HG03432 (cell line): ENCODE measurements around the gene ATF6B.
"Not testable (repeated sequence)": the region's sequence is repeated elsewhere in the genome, so short reads cannot be mapped to it uniquely, and the experiment has no call there.

Experiments
- ATAC-seq: cut with Tn5 transposase; IDR thresholded peaks from one replicate; pipeline ENCODE4 v1.9.1; 2021; ENCODE audit warnings: mild to moderate bottlenecking, moderate library complexity; ENCODE audit not compliant: unreplicated experiment

Gene ATF6B

DNA sequence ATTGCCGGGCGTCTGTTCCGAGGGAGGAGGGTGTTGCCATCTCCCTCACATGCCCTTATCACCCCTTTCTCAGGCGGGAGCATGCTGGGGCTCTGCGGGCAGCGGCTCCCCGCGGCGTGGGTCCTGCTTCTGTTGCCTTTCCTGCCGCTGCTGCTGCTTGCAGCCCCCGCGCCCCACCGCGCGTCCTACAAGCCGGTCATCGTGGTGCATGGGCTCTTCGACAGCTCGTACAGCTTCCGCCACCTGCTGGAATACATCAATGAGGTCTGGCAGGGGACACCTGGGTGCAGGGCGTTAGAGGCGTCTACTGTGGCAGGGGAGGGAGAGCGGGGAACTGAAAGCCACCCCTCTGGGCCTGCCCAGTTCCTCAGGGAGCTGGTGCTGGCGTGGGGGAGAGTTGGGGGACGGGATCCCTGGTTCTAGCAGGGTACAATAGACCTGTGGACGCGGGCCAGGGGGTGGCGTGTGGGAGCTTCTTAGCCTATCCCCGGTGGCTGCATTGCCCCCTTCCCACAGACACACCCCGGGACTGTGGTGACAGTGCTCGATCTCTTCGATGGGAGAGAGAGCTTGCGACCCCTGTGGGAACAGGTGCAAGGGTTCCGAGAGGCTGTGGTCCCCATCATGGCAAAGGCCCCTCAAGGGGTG, 26.6 kb upstream of the ATF6B start:
- peak; percentile 76 for ATAC-seq

GRCh38 chr6:32153564-32154513, 25.8 kb upstream of the ATF6B start, which contains the start of gene PPT2:
TSS of gene PPT2 (plus strand) at chr6:32154141. CDS start at chr6:32154595, 454 bp downstream.
- peak; percentile 35 for ATAC-seq

- no peak for ATAC-seq
Measured at GRCh38 chr6:32152769-32153563, 24.9 kb upstream of the ATF6B start.

GRCh38 chr6:32151863-32152768, 24.1 kb upstream of the ATF6B start, which contains the start of gene PRRT1:
TSS of gene PRRT1 (minus strand) at chr6:32151939. CDS start at chr6:32151827, 112 bp downstream.
- no peak for ATAC-seq

- ATAC-seq, result no peak
Measured at GRCh38 chr6:32151181-32151862, 23.3 kb upstream of the ATF6B start.

DNA sequence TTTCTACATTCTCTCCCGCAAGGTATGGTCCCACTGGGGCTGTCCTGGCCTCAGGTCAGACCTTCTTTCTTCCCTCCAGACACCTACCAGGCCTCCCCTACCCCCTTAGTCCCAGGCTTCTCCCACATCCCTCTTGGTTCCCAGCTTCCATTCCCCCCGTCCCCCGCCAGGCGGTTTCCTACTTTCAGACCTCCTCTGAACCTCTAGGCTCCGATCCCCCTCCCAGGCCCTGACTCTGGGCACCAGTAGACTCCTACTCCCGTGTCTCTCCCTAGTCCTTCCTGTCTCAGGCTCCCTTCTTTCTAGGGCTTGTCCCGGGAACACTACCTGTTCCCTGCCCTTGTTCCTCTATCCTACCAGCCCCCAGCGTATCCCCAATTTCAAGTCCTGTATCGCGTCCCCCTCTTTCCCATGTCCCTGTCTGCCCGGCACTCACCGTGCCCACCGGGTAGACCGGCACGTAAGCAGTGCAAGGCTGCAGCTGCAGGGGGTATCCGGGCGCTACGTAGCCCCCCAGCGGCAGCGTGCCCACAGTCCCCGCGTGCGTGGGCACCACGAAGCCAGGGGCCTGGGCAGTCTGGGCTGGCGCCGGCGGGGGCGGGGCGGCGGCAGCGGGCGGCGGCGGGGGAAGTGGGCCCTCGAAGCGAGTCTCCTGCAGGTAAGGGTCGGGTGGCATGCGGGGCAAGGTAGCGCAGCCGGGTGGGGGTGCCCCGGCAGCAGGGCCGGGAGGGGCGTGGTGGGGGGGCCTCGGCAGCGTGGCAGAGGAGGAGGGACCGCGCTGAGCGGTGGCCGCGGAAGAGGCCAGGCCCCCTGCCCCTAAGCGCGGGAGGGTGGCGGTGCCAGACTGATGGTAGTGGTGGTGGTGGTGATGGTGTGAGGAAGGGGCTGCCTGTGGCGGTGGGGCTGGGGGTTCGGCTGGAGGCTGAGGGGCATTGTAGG, 22.2 kb upstream of the ATF6B start:
- no peak for ATAC-seq

GRCh38 chr6:32149092-32149755, 21.2 kb upstream of the ATF6B start:
- no peak for ATAC-seq

- ATAC-seq, result no peak
Measured at GRCh38 chr6:32148289-32149091, 20.4 kb upstream of the ATF6B start.

DNA sequence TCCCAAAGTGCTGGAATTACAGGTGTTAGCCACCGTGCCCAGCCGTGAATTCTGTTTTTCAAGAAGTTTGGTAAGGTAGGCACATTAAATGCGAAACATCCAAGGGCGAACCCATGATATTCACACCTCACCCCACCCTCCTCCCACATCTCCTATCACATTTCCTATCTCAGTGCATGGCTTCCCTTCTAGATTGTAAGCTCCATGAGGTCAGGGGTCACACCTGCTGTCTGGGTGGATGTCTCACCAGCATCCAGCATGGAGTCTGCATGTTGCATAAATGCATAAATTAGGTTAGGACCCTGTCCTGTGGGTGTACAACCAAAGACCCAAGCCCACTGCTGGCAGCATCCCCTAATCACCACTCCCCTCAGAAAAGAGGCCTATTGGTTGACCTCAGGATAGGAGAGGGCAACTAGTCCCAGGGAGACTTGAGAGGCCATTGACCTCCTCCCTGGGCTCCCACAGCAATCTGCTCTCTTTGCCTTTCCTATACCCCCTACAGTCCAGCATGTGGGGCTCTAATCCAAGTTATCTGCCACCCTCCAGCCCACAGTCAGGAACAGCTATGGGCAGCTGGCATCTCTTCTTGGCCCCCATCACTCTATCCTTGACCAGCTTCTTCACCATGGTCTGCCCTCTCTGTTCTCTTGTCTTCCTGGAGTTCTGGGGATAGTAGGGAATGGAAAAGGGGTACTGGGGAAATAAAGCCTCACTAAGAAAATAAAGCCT, 19.5 kb upstream of the ATF6B start:
- ATAC-seq, result no peak

DNA sequence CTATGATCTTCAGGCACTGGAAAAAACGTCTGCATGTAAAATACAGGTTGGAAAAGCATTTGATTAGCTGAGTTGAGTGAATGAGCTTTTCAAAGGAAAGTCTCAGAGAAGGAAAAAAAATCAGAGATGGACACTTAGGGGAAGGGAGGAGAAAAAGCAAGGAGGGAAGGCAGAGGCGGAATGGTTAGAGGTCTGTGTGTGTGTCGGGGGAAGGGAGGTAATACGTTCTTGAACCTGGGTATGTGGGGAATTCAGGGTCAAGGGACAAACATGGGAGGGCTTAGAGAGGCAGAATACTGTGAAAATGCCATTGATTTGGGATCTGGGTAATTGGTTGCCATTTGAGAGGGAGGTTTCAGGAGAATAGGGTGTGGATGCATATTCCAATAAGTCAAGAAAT, 18.6 kb upstream of the ATF6B start:
- no peak for ATAC-seq

DNA sequence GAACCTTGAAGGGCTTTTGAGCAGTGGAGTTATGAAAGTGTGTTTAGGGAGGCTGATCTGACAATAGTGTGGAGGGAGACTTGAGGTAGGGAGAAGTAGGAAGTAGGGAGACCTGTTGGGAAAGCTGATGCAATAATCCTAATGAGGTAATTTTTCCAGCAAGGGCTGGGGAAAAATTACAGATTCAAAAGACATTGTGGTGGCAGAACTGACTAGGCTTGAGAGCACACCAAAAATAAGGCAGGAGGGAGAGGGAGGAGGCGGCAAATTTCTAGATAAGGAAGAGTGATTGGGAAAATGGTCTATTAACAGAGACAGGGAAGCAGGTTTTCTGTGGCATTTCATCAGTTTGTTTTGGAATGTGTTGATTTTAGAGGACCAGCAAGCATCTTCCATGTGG, 18.2 kb upstream of the ATF6B start:
- ATAC-seq, result no peak

DNA sequence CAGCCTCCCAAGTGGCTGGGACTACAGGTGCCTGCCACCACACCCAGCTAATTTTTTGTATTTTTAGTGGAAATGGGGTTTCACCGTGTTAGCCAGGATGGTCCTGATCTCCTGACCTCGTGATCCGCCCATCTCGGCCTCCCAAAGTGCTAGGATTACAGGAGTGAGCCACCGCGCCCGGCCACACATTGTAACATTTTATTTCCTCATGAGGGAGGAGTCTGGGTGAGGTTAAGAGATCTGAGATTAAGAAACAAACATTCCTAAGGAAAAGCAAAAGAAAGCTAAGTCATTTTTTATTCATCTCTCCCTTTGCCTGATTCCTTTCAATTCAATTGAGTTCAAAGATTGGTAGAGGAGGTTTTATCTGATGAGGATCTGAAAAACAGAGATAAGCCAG, 16.2 kb upstream of the ATF6B start:
- ATAC-seq, result not testable (repeated sequence)

DNA sequence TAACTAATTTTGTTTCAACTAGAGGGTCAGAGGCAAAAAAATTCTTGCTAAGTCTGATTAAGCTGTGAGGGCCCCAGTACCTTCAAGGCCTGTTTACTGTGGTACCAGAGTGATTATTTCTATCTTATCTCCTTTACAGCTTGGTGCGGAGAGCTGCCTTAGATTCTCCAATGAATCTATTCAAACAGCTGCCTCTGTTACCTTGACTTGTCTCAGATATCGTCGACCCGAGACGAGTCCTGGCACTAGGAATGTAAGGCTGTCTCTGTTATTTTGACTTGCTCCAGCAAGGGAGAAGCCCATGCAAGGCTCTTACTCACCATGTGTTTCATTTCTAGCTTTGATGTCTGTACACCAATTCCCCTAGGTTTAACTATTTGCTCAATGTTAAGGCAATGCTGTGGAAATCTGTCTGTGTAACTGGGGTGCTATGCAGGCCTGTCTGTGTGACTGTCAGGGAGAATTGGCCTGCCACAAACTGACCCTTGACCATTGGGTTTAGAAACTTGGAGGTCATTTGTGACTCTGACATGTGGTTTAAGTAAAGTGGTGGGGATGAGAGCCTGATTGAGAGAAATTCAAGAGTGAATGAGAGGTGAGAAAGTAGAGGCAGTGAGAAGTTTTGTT, 12.5 kb upstream of the ATF6B start:
- no peak for ATAC-seq

DNA sequence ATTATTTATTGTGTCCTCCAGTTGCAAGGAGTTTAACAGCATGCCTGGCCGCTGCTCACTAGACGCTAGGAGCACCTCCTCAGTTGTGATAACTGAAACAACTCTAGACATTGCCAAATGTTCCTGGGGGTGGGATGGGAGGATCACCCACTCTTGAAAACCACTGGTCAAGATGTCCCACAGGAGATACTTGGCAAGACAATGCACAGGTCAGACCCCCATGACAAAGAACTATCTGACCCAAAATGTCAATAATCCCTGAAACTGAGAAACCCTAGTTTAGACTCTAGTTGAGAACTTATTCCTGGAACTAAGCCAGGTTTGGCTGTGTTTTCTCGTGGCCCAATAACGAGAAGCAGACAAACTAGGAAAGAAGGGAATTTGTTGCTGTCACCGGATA, 11.5 kb upstream of the ATF6B start:
- no peak for ATAC-seq

GRCh38 chr6:32137454-32137853, 9.4 kb upstream of the ATF6B start:
- no peak for ATAC-seq

DNA sequence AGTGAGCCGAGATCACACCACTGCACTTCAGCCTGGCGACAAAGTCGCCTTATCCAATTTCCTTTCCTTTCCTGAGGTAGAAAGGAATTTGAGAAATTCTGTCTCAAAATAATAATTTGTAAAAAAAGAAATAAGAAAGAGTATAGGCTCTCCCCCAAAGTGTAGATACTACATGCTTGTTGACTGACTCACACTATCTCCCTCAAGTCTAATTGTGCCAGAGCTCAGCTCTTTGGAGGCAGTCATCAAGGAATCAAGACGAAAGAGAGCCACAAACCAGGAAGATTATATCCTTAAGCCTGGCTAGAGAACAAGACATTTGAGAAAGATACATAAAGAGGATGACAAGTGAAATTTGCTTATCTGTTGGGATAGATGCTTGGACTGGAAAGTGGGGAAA, 5.7 kb upstream of the ATF6B start:
- no peak for ATAC-seq
